GM21723 (cell line): ENCODE measurements around the gene TRMU.
"Not testable (repeated sequence)": the region's sequence is repeated elsewhere in the genome, so short reads cannot be mapped to it uniquely, and the experiment has no call there.

ENCODE experiments used
- ATAC-seq: cut with Tn5 transposase; IDR thresholded peaks from one replicate; pipeline ENCODE4 v1.9.1; 2021; ENCODE audit warnings: mild to moderate bottlenecking, moderate library complexity; ENCODE audit not compliant: unreplicated experiment

TRMU gene

GRCh38 chr22:46299101-46299500 lies 36.4 kb upstream of the TRMU start:
- no peak for ATAC-seq

GRCh38 chr22:46300491-46300890 lies 35.0 kb upstream of the TRMU start:
- no peak for ATAC-seq

GRCh38 chr22:46303347-46303965 lies 32.1 kb upstream of the TRMU start:
- no peak for ATAC-seq

GRCh38 chr22:46308283-46308988 lies 27.1 kb upstream of the TRMU start:
- no peak for ATAC-seq

- ATAC-seq, result no peak
Observed at GRCh38 chr22:46309526-46310085, 25.9 kb upstream of the TRMU start.

GRCh38 chr22:46312056-46312455 lies 23.5 kb upstream of the TRMU start:
- ATAC-seq, result no peak

- ATAC-seq, result not testable (repeated sequence)
Observed at GRCh38 chr22:46312848-46313247, 22.7 kb upstream of the TRMU start.

GRCh38 chr22:46315976-46316375 lies 19.5 kb upstream of the TRMU start:
- ATAC-seq, result no peak

- ATAC-seq, result no peak
Observed at GRCh38 chr22:46317646-46318045, 17.9 kb upstream of the TRMU start.

GRCh38 chr22:46318576-46318975 lies 16.9 kb upstream of the TRMU start:
- no peak for ATAC-seq

- ATAC-seq, result no peak
Observed at GRCh38 chr22:46319319-46319718, 16.2 kb upstream of the TRMU start.

- no peak for ATAC-seq
Observed at GRCh38 chr22:46320166-46320710, 15.3 kb upstream of the TRMU start.

- ATAC-seq, result no peak
Observed at GRCh38 chr22:46320716-46321386, 14.7 kb upstream of the TRMU start.

GRCh38 chr22:46322711-46323110 lies 12.8 kb upstream of the TRMU start:
- ATAC-seq, result no peak

- ATAC-seq, result no peak
Observed at GRCh38 chr22:46323162-46323561, 12.4 kb upstream of the TRMU start.

- ATAC-seq, result no peak
Observed at GRCh38 chr22:46326066-46326680, 9.3 kb upstream of the TRMU start.

- ATAC-seq, result no peak
Observed at GRCh38 chr22:46327691-46328465, 7.6 kb upstream of the TRMU start.

- no peak for ATAC-seq
Observed at GRCh38 chr22:46328797-46329196, 6.7 kb upstream of the TRMU start.

GRCh38 chr22:46329616-46330015 lies 5.9 kb upstream of the TRMU start:
- no peak for ATAC-seq

- ATAC-seq, result no peak
Observed at GRCh38 chr22:46330426-46330825, 5.1 kb upstream of the TRMU start.
